DOHH2 (cell line): Measurements from ENCODE around the gene KIF21B.
"Not testable (repeated sequence)": the region's sequence is repeated elsewhere in the genome, so short reads cannot be mapped to it uniquely, and the experiment has no call there.

ENCODE experiments used
- H3F3A ChIP-seq: fragments of 200-600 bp; sonication (generic), shearing (Covaris generic); 2 replicates; pipeline ENCODE4 v1.6.0; 2016; ENCODE audit warnings: antibody characterized with exemption, mild to moderate bottlenecking; ENCODE audit not compliant: control insufficient read depth, insufficient read depth
- H3K27ac ChIP-seq: fragments of 200-600 bp; sonication (generic); 2 replicates; pipeline ENCODE4 v1.5.1; 2014; ENCODE audit warnings: low read depth, mild to moderate bottlenecking, low read length, moderate library complexity
- H3K27me3 ChIP-seq: fragments of 200-600 bp; sonication (generic); 2 replicates; pipeline ENCODE4 v1.6.1; 2014; ENCODE audit warnings: mild to moderate bottlenecking, low read length, mixed read lengths; ENCODE audit not compliant: control insufficient read depth
- H3K36me3 ChIP-seq: fragments of 200-600 bp; sonication (generic); 2 replicates; pipeline ENCODE4 v1.6.1; 2014; ENCODE audit warnings: mild to moderate bottlenecking, low read length, moderate library complexity, mixed read lengths; ENCODE audit not compliant: control insufficient read depth
- H3K4me1 ChIP-seq: fragments of 200-600 bp; sonication (generic); 2 replicates; pipeline ENCODE4 v1.6.1; 2014; ENCODE audit warnings: mild to moderate bottlenecking, low read length, mixed read lengths; ENCODE audit not compliant: control insufficient read depth
- H3K4me2 ChIP-seq: fragments of 200-600 bp; sonication (generic); 2 replicates; pipeline ENCODE4 v1.6.0; 2014; ENCODE audit warnings: mild to moderate bottlenecking, low read length, moderate library complexity
- H3K4me3 ChIP-seq: fragments of 200-600 bp; sonication (generic); 2 replicates; pipeline ENCODE4 v1.5.1; 2014; ENCODE audit warnings: mild to moderate bottlenecking, low read length, mixed read lengths
- H3K79me2 ChIP-seq: fragments of 200-600 bp; sonication (generic); 2 replicates; pipeline ENCODE4 v1.6.1; 2014; ENCODE audit warnings: mild to moderate bottlenecking, low read length, mixed read lengths; ENCODE audit not compliant: control insufficient read depth
- H3K9me2 ChIP-seq: fragments of 200-600 bp; sonication (generic); replicated peaks from 2 replicates; pipeline ENCODE4 v1.6.1; 2014; ENCODE audit warnings: mild to moderate bottlenecking, low read length, mixed read lengths; ENCODE audit not compliant: control insufficient read depth
- H3K9me3 ChIP-seq: fragments of 200-600 bp; sonication (generic); 2 replicates; pipeline ENCODE4 v1.6.1; 2014; ENCODE audit warnings: antibody characterized with exemption, low read length, mixed read lengths; ENCODE audit not compliant: control insufficient read depth, insufficient read depth
- H4K20me1 ChIP-seq: fragments of 200-600 bp; sonication (generic); 2 replicates; pipeline ENCODE4 v1.6.0; 2014; ENCODE audit warnings: low read depth, mild to moderate bottlenecking, antibody characterized with exemption, low read length, moderate library complexity; ENCODE audit not compliant: control insufficient read depth, insufficient read depth
- EZH2phosphoT487 ChIP-seq: fragments of 200-600 bp; sonication (generic); IDR thresholded peaks from 2 replicates; pipeline ENCODE4 v1.6.1; 2017; ENCODE audit warnings: borderline replicate concordance, mild to moderate bottlenecking, antibody characterized with exemption, low read length, moderate library complexity, mixed read lengths
- TF ChIP-seq, protein P1 (sequence below): fragments of 200-600 bp; sonication (generic); IDR thresholded peaks from one replicate; pipeline ENCODE4 v1.5.1; 2014; ENCODE audit warnings: antibody characterized with exemption, mild to moderate bottlenecking, low read depth, low read length; ENCODE audit not compliant: poor library complexity, severe bottlenecking

The KIF21B gene

DNA sequence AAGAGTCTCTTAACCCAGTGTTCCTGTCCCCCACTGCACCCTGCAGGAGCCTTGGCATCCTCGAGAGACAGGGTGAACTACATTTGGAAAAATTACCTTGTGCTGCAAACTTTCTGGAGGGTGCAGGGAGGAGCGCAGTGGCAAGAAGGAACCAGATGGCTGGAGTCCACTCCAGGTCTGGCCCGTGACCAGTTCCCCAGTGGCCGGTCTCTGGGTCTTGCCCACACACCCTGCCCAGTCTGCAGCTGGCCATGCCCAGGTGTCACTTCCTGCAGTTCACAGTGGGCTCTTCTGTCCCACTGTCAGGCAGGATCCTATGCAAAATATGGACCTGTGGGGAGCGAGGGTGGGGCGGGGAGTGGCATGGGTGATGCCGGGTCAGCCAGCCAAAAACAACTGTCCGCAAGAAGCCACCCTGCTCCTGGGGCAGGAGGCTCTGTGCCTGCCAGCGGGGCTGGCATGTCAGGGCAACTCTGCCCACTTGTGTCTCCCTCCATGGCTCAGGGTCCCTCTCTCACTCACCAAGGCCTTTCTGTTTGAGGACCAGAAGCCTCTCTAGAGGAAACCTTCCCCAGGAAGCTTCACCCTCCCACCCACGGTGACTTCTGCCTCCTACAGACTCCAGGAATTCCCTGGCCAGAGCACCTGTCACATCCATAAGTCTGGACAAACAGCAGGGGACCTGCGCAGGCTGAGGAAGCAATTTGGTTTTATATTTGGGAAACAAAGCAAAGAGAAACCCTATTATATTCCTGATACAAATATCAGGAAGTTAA is 55.6 kb downstream of the KIF21B start:
- Histone ChIP-seq H3K4me2 (no peak overlapping the region), H3K27ac (no peak overlapping the region), H3K4me1 (no peaks in the 10 kb centered on the region), H3F3A (no peaks in the 10 kb centered on the region), H3K79me2 (no peaks in the 10 kb centered on the region), H3K4me3 (no peak overlapping the region), H3K27me3 (no peaks in the 10 kb centered on the region), H3K36me3 (no peaks in the 10 kb centered on the region), H4K20me1 (peaks cover 3% of the 10 kb centered on the region; the same call in 1 of the 2 replicates), H3K9me2 (no peaks in the 10 kb centered on the region), H3K9me3 (no peaks in the 10 kb centered on the region)
- TF ChIP-seq, protein P1, sequence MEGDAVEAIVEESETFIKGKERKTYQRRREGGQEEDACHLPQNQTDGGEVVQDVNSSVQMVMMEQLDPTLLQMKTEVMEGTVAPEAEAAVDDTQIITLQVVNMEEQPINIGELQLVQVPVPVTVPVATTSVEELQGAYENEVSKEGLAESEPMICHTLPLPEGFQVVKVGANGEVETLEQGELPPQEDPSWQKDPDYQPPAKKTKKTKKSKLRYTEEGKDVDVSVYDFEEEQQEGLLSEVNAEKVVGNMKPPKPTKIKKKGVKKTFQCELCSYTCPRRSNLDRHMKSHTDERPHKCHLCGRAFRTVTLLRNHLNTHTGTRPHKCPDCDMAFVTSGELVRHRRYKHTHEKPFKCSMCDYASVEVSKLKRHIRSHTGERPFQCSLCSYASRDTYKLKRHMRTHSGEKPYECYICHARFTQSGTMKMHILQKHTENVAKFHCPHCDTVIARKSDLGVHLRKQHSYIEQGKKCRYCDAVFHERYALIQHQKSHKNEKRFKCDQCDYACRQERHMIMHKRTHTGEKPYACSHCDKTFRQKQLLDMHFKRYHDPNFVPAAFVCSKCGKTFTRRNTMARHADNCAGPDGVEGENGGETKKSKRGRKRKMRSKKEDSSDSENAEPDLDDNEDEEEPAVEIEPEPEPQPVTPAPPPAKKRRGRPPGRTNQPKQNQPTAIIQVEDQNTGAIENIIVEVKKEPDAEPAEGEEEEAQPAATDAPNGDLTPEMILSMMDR, result no peak
- TF ChIP-seq EZH2phosphoT487, result no peak

GRCh38 chr1:200966934-200967333 is 56.6 kb downstream of the KIF21B start:
- Histone ChIP-seq H3K27ac (no peak overlapping the region), H3K4me2 (no peak overlapping the region), H3K27me3 (no peaks in the 10 kb centered on the region), H4K20me1 (peaks cover 3% of the 10 kb centered on the region; the same call in 1 of the 2 replicates), H3K79me2 (no peaks in the 10 kb centered on the region), H3K9me2 (no peaks in the 10 kb centered on the region), H3K4me3 (no peak overlapping the region), H3K36me3 (no peaks in the 10 kb centered on the region), H3K9me3 (no peaks in the 10 kb centered on the region), H3F3A (no peaks in the 10 kb centered on the region), H3K4me1 (no peaks in the 10 kb centered on the region)
- TF ChIP-seq, protein P1, result no peak
- no peak for TF ChIP-seq EZH2phosphoT487

GRCh38 chr1:200965111-200965805 is 58.3 kb downstream of the KIF21B start:
- Histone ChIP-seq H3F3A (no peaks in the 10 kb centered on the region), H3K4me3 (no peak overlapping the region), H3K27ac (no peak overlapping the region), H3K79me2 (no peaks in the 10 kb centered on the region), H3K27me3 (no peaks in the 10 kb centered on the region), H3K4me2 (no peak overlapping the region), H3K4me1 (peaks cover 14% of the 10 kb centered on the region), H3K36me3 (no peaks in the 10 kb centered on the region), H3K9me3 (no peaks in the 10 kb centered on the region), H3K9me2 (no peaks in the 10 kb centered on the region), H4K20me1 (no peaks in the 10 kb centered on the region)
- no peak for TF ChIP-seq EZH2phosphoT487
- TF ChIP-seq, protein P1, result no peak

GRCh38 chr1:200963888-200964287 is 59.6 kb downstream of the KIF21B start:
- not testable (repeated sequence) for H3K36me3 ChIP-seq, H3K27me3 ChIP-seq, H3K9me3 ChIP-seq, H3K4me3 ChIP-seq, H3K79me2 ChIP-seq, H3K4me2 ChIP-seq, H3K9me2 ChIP-seq, H3F3A ChIP-seq, H3K27ac ChIP-seq, H4K20me1 ChIP-seq
- H3K4me1 ChIP-seq, result peaks cover 15% of the 10 kb centered on the region
